T-helper 9 cell (primary cell): Measurements from ENCODE around the gene MEF2B.
"Not testable (repeated sequence)": the region's sequence is repeated elsewhere in the genome, so short reads cannot be mapped to it uniquely, and the experiment has no call there.

Experiments
- DNase-seq: peaks from one replicate; pipeline ENCODE4 v3.0.0-alpha.2; 2020

MEF2B gene

DNA sequence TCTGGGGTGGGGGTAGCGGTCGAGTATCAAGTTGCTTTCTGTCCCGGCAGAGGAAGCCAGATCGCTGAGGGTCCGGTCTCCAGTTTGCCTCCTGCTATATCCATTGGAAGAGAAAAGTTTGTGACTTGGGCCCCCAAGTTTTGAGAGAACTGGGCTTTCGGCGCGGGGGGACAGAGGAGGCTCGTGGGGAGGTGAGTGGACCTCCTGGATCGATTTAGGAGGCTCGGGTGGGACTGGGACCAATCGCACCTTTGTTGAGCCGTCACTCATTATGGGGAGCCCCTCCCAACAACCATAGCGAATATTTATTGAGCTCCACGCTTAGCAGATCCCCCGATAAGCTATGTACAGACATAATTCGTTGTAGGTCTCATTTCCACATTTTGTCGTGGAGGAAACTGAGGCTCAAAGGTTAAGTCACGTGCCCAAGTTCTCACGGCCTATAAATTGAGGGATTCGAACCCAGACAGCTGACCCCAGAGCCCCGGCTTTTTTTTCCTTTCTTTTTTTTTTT, 22.9 kb upstream of the MEF2B start:
- no peak for DNase-seq

DNA sequence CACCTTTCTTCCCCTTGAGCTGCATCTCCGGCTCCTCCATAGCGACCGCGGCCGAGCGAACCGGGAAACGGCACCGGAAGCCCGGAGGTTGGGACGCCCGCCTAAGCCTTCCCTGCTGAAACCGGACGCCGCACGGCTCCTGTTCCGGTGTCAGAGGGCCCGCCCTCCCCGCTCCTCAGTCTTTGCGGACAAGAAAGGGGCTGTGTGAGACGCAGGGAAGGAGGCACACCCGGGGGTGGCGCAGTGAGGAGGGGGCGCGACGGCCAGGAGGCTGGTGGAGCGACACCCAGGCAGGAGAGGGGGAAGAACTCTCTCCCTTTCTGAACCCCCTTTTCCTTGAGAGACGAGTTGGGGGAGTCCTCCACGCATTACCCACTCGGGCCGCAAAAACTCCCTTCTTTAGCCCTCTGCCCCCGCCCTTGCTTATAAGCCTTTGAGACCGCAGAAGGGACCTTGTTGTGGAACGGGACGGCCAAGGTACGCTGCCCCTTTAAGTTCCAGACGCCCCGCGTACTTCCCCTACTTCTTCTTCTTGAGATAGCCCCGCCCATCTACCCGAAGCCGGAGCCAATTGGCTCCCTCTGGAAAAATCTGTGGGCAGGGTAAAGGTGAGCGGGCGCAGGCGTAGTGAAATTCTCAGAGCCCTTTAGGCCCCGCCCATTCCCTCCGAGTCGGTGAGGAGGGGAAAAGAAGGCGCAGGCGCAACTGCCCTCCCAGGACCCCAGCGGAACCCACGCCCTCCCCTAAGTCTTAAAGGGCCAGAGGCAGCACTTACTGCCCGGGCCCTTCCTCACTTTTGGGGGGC, 22.2 kb upstream of the MEF2B start, which contains the start of the genes BORCS8 and RFXANK:
Gene BORCS8 (minus strand): TSS at position 75 of the 805 bp plus-strand sequence. CDS start 35 bp downstream, at position 40.
Gene RFXANK (plus strand): TSS at position 181 of the 805 bp plus-strand sequence. CDS start 1,689 bp downstream, outside the sequence.
- peak; percentile 96 for DNase-seq

DNA sequence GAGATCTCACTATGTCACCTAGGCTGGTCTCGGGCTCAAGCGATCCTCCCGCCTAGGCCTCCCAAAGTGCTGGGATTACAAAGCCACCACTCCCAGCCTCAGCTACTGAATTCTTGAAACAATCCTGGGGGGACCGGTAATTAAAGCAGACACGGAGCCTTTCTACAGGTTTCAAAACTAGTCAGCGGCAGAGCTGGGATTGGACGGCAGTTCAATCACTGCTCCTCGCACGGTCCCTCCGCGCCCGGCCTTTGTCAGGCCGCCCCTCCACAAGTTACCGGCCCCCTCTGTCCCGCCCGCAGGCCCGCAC, 21.7 kb upstream of the MEF2B start:
- no peak for DNase-seq

DNA sequence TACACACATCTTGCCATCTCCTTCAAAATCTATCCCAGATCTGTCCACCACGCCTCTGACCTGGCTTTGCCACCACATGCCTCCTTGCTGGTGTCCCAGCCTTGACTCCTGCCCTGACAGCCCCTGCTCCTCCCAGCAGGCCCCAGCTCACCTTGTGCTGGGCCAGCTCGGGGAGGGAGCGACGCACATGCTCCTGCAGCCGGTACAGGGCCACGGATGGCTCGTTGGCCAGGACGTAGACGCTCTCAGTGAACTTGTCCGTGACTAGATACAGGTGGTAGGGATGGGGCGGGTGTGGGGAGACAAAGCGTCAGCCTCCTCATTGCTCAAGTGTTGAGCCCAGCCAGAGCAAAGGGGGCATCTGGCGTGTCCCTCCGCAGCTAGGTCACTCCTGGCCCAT, 16.7 kb upstream of the MEF2B start:
- DNase-seq, result no peak

DNA sequence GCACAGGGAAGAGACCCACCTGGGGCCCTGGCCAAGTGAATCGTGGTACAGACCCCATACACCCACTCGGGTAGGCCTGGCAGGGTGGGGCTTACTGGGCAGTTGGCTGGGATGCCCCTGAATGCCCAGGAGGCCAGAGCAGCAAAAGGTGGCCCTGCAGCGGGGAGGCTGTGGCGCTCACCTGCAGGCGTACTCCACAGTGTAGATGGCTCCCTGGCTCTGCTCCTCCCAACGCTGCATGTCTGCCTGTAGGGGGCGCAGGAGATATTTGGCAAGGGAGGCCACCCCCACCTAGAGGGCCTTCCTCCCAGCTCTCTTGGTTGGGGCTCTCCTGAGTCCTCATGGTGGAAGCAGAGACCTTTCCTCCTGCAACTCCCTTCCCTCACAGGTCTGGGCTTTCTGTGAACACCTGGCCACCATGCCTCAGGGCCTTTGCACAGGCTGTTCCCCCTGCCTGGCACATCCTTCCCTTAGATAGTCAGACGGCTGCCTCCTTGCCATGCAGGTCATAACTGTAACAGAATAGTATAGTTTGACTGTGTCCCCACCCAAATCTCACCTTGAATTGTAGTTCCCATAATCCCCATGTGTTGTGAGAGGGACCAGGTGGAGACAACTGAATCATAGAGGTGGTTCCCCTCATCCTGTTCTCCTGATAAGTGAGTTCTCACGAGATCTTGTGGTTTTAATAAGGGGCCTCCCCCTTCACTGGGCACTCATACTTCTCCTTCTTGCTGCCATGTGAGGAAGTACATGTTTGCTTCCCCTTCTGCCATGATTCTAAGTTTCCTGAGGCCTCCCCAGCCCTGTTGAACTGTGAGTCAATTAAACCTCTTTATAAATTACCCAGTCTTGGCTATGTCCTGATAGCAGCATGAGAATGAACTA, 16.0 kb upstream of the MEF2B start:
- peak; percentile 59 for DNase-seq

DNA sequence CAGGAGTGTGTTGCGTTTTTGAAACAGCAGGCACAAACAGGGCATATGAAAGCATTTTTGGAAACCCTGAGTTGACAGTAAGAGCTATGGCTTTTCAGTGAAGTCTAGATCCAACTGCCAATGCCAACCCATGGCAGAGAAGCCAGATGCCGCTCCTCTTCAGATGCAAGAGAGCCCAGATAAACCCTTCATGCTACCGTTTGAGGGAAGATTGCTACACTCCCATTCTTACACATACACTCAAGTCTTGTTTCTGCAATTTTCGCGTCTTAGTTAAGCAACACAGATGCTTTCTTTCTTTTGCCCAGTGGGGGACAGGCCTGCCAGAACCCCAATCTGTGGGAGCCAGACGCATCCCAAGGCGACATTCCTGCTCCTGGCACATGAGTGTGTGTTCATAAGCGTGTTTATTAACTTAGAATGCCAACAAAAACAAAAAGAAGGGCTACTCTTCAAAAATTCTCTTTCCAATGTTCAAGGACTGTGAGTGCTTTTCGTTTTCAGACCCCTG, 11.5 kb upstream of the MEF2B start:
- DNase-seq, result no peak

DNA sequence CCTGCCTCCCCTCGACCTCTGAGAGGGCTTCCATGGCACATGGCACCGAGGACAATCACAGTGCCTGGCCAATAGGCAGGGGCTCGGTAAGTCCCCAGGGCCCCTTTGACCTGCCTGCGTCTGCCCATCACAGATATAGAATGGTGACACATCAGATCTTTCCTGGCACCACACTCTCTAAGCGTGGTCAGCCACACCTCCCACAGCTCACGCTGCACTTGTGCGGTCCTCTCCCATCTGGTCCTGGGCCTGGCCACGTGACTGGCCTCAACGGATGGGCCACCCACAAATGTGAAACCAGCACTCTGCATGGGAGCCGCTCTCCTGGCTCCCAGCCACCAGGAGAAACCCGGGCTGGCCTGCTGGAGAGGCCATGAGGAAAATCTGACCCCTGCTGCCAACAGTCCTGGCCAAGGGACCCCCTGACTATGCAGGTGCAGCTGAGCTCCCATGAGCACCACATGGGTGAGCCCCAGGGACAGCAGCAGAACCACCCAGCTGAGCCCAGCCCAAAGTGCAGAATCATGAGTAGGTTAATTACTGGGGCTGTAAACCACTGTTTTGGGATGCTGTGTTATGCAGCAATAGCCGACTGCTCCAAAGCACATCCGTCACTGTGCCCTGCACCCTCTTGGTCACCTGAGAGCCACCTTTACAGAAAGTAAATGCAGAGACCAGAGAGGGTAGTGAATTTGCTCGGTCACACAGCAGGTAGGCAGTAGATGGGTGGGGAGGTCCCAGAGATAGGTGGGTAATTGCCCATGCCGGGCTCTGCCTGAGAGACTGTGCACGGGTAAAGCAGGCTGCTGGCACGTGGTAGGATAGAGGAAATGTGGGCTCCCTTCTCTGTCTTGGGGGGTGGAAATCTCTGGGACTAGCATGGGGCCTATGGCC, 9.7 kb upstream of the MEF2B start:
- no peak for DNase-seq

DNA sequence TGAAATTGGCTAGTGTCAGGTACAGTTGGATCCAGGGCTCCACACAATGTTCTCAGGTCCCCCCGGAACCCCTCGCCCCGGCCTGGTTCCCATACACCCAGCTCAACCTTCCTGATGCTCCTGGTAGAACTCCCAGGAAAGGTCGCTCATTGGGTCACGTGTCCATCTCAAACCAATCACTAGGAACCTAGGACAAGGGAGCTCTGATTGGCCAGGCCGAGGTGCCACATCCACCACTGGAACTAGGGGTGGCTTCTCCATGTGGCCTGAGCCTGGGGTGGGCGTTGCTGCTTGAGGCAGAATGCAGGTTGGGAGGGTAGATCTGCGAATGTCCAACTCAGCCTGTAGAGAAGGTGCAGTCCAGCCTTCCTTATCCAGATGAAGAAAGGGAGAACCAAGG, 6.9 kb upstream of the MEF2B start:
- no peak for DNase-seq

DNA sequence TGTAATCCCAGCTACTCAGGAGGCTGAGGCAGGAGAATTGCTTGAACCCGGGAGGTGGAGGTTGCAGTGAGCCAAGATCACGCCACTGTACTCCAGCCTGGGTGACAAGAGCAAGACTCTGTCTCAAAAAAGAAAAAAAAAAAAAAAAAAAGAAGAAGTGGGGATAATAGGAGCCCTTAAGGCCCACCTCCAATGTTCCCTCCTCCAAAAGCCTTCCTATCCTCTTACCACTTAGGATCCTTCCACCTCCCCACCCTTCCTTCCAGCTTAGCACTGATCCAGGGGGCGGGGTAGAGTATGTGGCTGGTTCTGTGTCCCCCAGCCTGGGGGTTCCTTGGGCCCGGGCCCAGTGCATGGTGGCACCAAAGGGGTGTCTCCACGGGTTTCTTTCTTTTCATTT, 3.2 kb upstream of the MEF2B start:
- DNase-seq, result not testable (repeated sequence)

DNA sequence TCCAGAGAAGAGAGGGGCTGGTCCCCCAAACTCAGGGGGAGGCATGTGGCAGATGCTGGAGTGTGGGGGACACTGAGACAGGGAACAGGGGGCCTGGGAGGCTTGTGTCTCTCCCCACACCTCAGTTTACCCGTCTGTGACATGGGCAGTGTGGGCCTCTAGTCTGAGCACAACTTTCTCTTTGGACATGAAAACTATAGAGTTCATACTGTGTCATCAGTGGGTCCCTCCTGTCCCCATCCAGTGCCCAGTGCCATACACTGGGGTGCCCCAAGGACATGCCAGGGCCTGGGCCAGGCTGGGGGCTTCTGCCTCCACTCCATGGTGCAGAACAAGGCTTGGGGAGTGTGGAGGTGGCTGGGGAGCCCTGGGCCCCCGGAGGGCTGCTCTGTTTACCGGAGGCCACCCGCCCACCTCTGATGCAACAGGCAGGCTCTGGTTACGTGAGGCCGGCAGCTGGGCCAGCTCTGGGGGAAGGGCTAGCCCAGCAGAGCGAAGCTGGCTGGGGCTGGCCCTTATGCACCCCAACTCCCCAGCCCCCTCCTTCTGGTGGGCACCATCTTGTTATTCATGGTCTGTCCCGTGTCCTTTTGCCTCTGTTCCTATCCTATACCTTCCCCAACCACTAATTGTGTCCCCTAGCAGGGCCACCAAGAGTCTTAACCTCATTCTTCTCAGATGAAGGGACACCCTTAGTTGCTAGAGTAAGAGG, 1.9 kb upstream of the MEF2B start:
- DNase-seq, result no peak

DNA sequence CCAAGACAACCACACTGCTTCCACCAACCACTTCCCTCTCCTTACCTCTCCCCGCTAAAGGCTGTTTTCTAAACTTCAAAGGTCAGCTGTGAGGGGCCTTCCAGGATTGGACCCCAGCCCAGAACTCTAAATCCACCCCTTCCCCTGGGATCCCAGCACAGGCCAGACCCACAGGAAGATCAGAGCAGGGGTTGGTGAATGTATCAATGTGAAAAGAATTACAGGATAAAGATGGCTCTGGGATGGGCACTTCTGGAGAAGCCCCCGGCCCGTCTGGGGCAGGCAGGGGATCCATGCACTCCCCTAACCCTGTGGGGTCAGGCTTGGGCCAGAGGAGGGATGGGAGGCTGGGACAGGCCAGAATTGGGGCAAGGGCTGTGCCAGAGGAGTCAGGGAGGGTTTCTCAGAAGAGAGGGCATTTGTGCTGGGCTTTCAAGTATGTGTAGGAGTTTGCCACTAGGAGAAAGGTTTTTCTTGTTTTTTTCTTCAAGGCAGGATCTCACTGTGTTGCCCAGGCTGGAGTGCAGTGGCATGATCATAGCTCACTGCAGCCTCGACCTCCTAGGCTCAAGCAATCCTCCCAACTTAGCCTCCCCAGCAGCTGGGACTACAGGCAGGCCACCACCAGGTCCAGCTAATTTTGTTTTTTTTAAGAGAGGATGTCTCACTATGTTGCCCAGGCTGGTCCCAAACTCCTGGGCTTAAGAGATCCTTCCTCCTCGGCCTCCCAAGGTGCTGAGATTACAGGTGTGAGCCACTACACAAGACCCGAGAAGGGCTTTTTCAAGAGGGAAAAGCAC, 1.0 kb upstream of the MEF2B start:
- DNase-seq, result no peak

DNA sequence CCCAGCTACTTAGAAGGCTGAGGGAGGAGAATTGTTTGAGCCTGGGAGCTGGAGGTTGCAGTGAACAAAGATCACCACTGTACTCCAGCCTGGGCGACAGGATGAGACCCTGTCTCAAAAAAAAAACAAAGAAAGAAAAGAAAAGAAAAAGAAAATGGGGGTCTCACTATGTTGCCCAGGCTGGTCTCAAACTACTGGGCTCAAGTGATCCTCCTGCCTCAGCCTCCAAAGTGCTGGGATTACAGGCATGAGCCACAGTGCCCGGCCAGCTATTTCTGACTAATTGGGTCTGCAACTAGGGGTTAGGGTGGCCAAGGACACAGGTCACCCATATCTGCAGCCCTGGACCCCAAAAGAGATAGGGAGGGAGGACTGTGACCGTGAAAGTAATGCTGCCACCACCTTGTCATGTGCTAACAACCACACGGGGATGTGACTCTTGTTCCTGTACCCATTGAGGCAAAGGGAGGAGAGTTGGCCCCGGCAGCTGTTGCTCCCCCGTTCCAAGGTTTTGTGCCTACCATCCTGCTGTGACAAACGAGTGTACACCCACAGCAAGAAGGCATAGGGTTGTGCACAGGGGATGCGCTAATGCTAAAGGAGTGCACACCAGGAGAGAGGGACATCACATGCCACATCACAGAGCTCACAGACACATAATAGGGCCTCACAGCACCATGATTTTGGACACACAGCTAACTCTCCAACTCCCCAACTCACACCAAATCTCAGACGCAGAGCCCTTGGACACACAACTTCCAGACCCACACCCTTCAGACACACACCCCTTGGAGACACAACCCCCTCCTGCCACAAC, 619 bp downstream of the MEF2B start:
- no peak for DNase-seq

DNA sequence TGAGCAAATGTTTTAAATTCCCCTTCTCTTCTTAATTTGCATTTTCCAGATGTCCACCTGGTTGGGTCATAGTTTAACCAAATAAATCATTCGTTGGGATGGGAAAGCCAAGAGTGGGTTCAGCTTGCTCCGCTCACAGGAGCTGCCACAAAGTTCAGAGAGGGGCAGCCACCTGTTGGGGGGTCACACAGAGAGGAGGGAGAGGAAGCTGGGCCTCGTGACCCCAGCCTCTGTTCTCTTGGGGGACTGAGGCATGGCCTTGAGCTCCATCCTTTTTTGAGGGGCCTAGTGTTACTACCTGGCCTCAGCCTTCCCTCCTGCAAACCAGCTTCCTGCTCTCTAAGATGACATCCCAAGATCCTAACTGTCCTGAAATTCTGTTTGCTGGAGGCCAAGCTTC, 2.5 kb downstream of the MEF2B start:
- no peak for DNase-seq

DNA sequence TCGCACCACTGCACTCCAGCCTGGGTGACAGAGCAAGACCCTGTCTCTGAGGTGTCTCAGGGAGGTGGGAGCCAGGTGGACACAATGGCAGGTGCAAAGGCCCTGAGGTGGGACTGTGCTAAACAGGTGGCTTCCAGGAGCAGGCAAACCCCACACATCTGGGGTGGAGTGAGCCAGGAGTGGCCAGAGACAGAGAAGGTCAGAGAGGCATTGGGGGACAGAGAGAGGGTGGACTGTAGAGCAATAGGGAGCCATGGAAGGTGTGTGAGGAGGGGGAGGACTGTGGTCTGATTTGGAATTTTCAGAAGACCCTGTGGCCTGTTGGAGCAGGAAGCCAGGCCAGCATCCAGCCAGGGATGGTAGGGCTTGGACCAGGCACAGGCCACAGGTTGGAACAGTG, 4.7 kb downstream of the MEF2B start:
- DNase-seq, result no peak

DNA sequence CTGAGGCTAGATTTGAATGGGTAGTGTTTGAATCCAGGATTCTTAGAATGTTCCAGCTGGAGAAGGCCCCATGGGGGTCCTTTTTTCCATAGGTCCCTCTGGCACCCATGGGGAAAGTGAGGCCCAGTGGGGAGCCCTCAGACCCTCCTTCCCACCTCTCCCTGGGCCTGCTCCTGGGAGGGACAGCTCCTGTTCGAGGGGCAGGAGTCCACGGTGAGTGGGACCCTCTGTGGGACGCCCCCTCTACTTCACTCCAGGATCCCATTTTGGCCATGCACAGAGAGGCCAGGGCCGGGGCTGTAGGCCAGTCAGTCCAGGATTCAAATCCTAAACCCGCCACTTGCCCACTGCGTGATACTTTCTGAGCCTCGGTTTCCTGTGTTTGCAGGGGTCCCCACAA, 7.6 kb downstream of the MEF2B start:
- no peak for DNase-seq

DNA sequence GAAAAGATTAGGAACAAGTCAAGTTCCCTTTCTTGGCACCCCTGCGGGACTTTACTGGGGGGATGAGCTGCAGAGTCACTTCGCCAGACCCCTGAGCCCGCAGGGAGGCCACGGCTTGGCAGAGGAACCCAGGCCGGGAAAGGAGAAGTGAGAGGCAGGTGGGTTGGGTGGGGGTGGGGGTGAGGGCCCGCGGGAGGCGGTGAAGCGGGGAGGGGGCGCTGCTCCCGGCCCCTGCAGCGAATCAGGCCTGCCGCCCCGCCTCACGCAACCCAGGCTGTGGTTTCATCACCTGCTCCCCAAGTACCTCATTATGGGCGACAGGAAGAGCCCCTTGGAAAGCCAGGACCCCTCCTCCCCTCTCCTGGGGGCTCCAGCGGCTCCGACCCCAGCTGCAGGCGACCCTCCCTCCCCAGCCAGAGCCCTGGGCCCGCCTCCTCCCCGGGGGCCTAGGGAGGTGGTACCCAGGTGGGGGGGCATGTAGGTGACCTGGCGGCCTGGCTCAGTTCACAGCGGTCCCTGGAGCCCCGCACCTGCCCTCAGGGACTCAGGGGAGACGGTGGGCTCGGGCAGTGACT, 9.5 kb downstream of the MEF2B start:
- no peak for DNase-seq

DNA sequence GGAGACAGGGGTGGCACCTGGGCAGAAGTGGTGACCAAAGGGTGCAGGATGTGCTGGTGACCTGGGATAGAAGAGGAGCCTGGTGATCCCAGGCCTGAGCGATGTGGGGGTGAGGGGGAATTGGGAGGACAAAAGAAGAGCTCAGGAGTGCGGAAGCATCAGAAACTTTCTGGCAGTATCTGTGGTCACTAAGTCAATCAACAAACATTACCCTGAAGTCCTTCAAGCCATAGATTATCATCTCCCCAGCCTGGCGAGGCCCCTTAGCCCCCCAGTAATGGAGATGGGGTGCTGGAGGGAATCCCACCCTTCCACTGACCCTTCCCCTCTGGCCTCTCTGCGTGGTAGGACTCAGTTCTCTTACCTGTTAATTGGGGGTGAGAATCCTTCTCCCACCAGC, 10.5 kb downstream of the MEF2B start:
- DNase-seq, result no peak

DNA sequence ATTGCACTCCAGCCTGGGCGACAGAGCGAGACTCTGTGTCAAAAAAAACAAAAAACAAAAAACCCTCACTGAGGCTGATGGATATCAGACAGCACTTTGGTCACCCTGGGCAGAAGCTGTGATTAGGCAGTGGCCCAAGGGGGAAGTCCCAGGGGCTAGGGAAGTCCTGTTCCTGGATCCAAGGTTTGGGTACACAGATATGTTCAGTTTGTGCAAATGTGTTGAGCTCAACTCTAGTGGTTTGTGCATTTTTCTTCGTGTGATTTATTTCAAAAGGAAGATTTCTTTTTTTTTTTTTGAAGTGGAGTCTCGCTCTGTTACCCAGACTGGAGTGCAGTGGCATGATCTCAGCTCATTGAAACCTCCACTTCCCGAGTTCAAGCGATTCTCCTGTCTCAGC, 12.3 kb downstream of the MEF2B start:
- no peak for DNase-seq

DNA sequence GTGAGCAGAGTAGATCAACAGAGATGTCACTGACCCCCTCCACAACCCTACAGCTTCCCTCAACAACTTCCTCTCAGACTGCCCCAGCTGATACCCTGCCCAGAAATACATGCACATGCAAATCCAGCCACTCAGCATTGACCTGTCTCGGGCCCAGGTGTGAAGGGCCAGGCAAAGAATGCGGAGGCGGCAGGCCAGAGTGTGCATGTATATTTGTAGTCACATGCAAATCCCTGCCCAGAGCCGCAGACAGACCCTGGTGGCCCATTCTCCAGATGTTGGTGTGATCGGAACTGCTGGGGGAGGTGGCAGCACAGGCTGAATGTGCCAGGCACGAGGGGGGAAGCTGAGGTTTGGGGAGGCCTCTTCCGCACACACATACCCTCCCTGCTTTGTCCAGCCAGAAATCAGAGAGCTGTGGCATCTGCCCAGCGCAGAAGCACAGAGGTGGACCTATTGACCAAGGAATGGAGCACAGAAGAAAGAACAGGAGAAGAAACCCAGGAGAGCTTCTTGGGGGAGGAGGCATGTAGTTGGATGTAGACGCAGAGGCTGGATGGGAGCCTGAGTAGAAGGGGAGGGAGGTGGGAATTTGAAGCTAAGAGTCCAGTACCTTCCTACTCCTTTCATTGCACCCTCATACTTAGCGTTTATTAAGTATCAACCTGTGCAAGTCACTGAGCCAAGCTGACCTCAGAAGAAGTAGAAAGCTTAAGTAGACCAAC, 14.4 kb downstream of the MEF2B start:
- DNase-seq, result no peak
